NCI-H1436 (cell line): ENCODE measurements around the gene HDAC4.

Source experiments
- DNase-seq: peaks from one replicate; lab custom pipeline; 2025; lab: John Stamatoyannopoulos, UW

The HDAC4 gene

GRCh38 chr2:239349453-239350135, 51.2 kb downstream of the HDAC4 start:
- DNase-seq, result no peak

- DNase-seq, result no peak
Measured at GRCh38 chr2:239348563-239349452, 52.0 kb downstream of the HDAC4 start.

DNA sequence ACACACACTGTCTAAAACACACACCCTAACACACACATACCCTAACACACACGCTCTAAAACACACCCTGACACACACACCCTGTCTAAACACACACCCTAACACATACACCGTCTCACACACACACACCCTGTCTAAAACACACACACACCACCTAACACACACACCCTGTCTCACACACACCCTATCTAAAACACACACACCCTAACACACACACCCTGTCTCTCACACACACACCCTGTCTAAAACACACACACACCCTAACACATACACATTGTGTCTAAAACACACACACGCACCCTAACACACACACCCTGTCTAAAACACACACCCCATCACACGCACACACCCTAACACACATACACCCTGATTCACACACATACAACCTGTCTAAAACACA, 54.1 kb downstream of the HDAC4 start:
- DNase-seq, result no peak

DNA sequence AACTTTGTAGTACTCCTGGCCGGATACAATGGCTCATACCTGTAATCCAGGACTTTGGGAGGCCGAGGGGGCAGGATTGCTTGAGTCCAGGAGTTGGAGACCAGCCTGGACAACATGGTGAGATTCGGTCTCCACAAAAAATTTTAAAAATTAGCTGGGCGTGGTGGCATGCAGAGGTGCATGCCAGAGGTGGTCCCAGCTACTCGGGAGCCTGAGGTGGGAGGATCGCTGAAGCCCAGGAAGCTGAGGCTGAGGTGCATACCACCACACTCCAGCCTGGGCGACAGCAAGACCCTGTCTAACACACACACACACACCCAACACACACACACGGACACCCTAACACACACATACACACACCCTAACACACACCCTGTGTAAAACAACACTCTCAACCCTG, 55.6 kb downstream of the HDAC4 start:
- no peak for DNase-seq

- DNase-seq, result peak; percentile 41
Measured at GRCh38 chr2:239344857-239345216, 56.0 kb downstream of the HDAC4 start.

GRCh38 chr2:239343946-239344856, 56.6 kb downstream of the HDAC4 start:
- DNase-seq, result no peak

GRCh38 chr2:239343460-239343859, 57.4 kb downstream of the HDAC4 start:
- DNase-seq, result no peak

DNA sequence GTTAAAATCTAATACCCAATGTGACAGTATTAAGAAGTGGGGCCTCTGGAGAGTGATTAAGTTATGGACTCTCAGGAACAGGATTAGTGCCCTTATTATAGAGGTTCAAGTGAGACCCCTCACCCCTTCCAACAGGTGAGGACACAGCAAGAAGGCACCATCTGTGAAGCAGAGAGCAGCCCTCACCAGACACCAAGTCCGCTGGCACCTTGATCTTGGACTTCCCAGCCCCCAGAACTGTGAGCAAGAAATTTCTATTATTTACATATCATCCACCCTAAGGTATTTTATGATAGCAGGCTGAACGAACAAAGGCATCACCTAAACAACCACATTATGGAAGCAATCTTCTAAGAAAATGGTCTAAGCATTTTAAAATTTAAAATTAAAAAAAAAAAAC, 59.0 kb downstream of the HDAC4 start:
- DNase-seq, result no peak

GRCh38 chr2:239341146-239341732, 59.6 kb downstream of the HDAC4 start:
- no peak for DNase-seq

- no peak for DNase-seq
Measured at GRCh38 chr2:239339726-239340601, 60.9 kb downstream of the HDAC4 start.

- DNase-seq, result no peak
Measured at GRCh38 chr2:239339241-239339640, 61.6 kb downstream of the HDAC4 start.

GRCh38 chr2:239337877-239338484, 62.8 kb downstream of the HDAC4 start:
- DNase-seq, result no peak

GRCh38 chr2:239337122-239337876, 63.5 kb downstream of the HDAC4 start:
- DNase-seq, result no peak

DNA sequence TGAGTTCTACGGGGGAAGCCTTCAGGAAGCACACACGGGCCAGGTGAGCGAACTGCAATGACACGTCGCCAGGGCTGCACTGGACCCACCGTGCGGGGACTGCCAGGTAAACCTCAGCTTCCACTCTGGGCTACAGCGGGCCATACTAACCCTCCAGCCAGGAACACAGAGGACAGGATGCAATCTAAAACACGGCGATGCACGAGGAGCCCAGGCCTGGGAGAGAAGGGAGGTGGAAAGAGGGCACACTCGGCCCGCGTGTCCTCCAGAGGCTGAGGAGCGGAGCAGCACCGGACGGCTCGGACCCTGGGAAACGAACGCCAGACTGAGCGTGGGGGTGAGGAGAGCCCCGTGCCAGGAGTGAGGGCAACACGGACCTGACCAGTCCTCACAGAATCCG, 69.3 kb downstream of the HDAC4 start:
- no peak for DNase-seq

DNA sequence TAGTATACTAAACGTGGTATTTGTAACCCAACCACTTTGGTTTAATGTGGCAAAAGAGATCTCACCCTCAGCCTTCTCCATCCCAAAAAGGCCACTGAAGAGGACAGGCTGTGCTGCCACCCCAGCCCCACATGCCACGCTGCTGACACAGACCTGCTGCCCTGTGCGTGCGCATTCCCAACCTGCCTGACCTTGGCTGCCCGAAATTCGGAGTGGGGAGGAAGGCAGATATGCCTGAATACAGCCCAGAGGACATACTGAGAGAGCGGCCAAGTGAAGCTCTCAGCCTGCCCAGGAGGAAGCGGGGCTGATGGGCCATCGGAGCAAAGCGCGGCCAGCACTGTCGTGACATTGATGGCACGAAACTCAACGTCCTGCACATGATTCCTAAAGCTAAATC, 70.0 kb downstream of the HDAC4 start:
- no peak for DNase-seq

- no peak for DNase-seq
Measured at GRCh38 chr2:239329972-239330572, 70.7 kb downstream of the HDAC4 start.

- no peak for DNase-seq
Measured at GRCh38 chr2:239329284-239329971, 71.4 kb downstream of the HDAC4 start.

DNA sequence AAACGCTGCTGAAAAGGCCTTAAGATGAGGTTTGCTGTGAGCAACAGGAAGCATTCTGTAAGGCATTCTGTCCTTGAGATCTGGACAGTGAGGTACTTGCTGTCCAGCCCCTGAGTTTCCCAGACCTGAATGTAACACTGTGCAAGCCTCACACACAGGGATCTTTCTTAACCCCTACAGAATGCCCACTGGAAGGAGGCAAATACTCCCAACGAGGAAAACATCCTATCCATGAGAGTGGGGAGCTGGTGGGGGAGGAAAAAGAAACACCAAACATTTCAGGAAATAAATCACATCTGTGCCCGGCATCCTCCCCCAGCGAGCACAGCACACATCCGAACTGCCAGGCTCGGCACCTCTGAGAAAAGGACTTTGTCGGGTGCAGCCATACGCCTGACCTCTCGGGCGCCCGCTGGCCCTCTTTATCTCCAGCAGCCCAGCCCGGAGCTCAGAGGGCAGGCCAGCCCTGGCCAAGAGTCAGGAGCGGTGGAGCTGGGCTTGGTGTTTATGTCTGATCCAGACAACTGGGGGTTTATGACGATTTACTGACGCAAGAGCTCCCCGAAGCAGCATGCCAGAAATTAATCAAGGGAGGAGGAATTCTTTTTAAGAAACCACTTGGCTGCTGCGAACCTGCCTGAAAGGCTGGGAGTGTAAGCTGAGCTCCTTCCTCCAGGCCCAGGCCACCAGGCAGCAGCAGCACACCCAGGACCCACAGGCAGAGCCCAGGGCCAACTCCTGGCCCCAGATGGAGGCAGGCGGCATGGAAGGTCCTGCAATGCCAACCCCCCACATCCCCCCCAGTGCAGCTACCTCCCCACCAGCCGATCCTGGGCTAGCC, 72.2 kb downstream of the HDAC4 start:
- DNase-seq, result no peak
